ENCODE data around the gene RNF126. TPM values are rescaled to one million over a fixed set of nuclear protein-coding genes. Genes with fewer than 3 reads are reported as not detected.

RNF126 gene
- total RNA-seq (10 to 100 TPM; 21.7 to 37.6 (median 28.0) TPM), polyA plus RNA-seq (24.5 TPM)
- long read RNA-seq, donor 1, transcript RNF126-203 (9 exons, 963 nt): minor isoform, 10 of 110 reads
- long read RNA-seq, donor 1, transcript RNF126-201 (9 exons, 1,694 nt): major isoform, 72 of 110 reads
- long read RNA-seq, donor 1, partial matches to known transcripts: 10 of 110 reads
- long read RNA-seq, donor 1, other reads (novel, unspliced or antisense): 12 of 110 reads
- long read RNA-seq, donor 2, transcript RNF126-201 (9 exons, 1,694 nt): major isoform, 21 of 40 reads
- long read RNA-seq, donor 2, partial matches to known transcripts: 0 of 40 reads
- long read RNA-seq, donor 2, other reads (novel, unspliced or antisense): 14 of 40 reads
- long read RNA-seq, donor 3, transcript RNF126-201 (9 exons, 1,694 nt): major isoform, 29 of 43 reads
- long read RNA-seq, donor 3, partial matches to known transcripts: 4 of 43 reads
- long read RNA-seq, donor 3, other reads (novel, unspliced or antisense): 8 of 43 reads
- long read RNA-seq, donor 4, transcript RNF126-201 (9 exons, 1,694 nt): major isoform, 35 of 52 reads
- long read RNA-seq, donor 4, partial matches to known transcripts: 3 of 52 reads
- long read RNA-seq, donor 4, other reads (novel, unspliced or antisense): 10 of 52 reads

DNA sequence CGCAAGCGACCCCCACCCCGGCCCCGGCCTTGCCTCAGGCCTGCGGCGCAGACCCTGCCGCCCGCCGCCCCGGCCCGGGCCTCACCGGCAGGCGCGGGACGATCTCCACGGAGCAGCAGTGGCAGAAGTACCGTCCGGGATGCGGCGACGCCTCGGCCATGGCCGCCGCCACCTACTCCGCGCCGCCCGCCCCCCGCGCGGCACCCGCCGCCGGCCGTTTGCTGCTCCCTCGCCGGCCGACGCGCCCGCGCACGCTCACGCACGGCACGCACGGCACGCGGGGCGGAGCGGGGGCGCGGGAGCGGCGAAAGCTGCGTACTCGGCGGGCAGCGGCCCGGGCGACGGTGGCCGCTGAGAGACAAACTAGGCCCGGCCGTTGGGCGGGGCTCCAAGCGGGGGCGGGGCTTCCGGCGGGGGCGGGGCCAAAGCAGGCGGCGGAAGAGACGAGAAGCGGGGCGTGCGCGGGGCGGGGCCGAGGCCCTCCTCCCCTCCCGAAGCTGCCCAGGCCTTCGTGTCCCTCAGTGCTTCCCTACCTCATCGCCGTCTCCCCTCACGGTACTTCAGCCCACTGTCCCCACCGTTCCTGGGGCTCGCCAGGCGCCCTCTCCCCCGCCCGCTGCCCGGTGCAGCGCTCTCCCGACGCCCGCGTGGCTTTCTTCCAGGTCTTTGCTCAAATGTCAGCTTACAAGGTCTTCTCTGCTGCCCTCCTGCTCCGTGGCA, at the start of gene RNF126:
TSS of gene RNF126 (minus strand) at position 253 of the 720 bp plus-strand sequence. CDS start at position 160, 93 bp downstream.
- H3K4me3 ChIP-seq (ENCODE audit: low read length): peak within 1 kb of the TSS; percentile 94
- no peaks in the 10 kb centered on the region for H3K27me3 ChIP-seq (ENCODE audit: control insufficient read depth, insufficient read depth)
- peak; percentile 77 to 85 for ATAC-seq
- WGBS: 1% methylated on average over 97 of the region's 97 CpGs
- intact Hi-C loops (cut with DNase I): loop anchor here in 1 of 4 donors (5.0 kb wide), 1 partner anchor 131 kb away; the partner anchor contains the start of gene CDC34
- H3K9me3 ChIP-seq (ENCODE audit: control insufficient read depth, low read length): no peaks in the 10 kb centered on the region
- peak; percentile 92 to 98 (median 97) for DNase-seq
- H3K27ac ChIP-seq (ENCODE audit: low read length): peak within 1 kb of the TSS; percentile 96
- peaks cover 9% of the 10 kb centered on the region for H3K4me1 ChIP-seq (ENCODE audit: control insufficient read depth, insufficient read depth, low read length)

- no peaks in the 10 kb centered on the region for H3K9me3 ChIP-seq (ENCODE audit: control insufficient read depth, low read length)
- no peak overlapping the region for H3K27ac ChIP-seq (ENCODE audit: low read length)
- ATAC-seq (no peak), DNase-seq (no peak)
- H3K4me3 ChIP-seq (ENCODE audit: low read length): no peak overlapping the region
- WGBS: 80% methylated on average over 8 of the region's 8 CpGs
- H3K27me3 ChIP-seq (ENCODE audit: control insufficient read depth, insufficient read depth): no peaks in the 10 kb centered on the region
- intact Hi-C loops (cut with DNase I): no loop called here
- no peaks in the 10 kb centered on the region for H3K4me1 ChIP-seq (ENCODE audit: control insufficient read depth, insufficient read depth, low read length)
These were observed 48.2 kb upstream of the RNF126 start for GRCh38 chr19:711254-711653.

- Histone ChIP-seq H3K9me3 (ENCODE audit: control insufficient read depth, low read length) (no peaks in the 10 kb centered on the region), H3K4me1 (ENCODE audit: control insufficient read depth, insufficient read depth, low read length) (no peaks in the 10 kb centered on the region), H3K4me3 (ENCODE audit: low read length) (peak overlapping the region; percentile 100), H3K27me3 (ENCODE audit: control insufficient read depth, insufficient read depth) (no peaks in the 10 kb centered on the region), H3K27ac (ENCODE audit: low read length) (peak overlapping the region; percentile 62)
- ATAC-seq: peak in 1 of 2 donors; percentile 18
- WGBS: 67% methylated on average over 21 of the region's 21 CpGs
- intact Hi-C loops (cut with DNase I): no loop called here
- DNase-seq: peak in 2 of 3 donors; percentile 71 to 73
These were observed 47.8 kb upstream of the RNF126 start for GRCh38 chr19:710767-711166.

DNA sequence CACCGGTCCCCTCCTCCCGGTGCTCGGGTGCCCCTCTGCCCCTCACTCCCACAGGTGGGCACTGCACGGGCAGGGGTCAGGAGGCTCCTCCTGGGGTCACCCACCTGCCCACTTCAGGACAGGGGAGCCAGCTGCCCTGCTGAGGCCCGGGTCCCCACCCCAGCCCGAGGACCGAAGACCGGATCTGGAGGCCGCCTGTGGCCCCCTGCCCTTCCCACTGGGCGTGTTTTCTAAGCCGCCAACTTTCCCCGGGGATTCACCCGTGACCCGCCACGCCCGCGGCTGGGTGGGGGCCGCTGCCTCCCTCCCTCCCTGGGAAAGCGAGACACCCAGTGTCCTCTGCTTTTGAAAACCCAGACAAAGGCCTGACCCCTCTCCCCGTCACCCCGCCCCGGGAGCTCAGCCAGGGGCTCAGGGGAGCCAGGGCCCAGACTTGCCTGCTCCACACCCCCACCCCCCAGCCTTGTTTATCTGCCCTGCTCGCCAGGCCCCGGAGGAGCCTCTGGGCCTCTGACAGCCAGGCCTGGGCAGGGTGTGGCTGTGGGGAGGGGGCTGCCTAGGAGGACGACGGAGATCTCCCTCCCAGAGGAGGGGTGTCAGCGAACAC, 47.1 kb upstream of the RNF126 start:
- peak overlapping the region; percentile 100 for H3K4me3 ChIP-seq (ENCODE audit: low read length)
- ATAC-seq (peak; percentile 68 to 80), DNase-seq (peak; percentile 84 to 92 (median 91))
- H3K27ac ChIP-seq (ENCODE audit: low read length): peak overlapping the region; percentile 71
- intact Hi-C loops (cut with DNase I): no loop called here
- H3K9me3 ChIP-seq (ENCODE audit: control insufficient read depth, low read length): no peaks in the 10 kb centered on the region
- H3K4me1 ChIP-seq (ENCODE audit: control insufficient read depth, insufficient read depth, low read length): no peaks in the 10 kb centered on the region
- H3K27me3 ChIP-seq (ENCODE audit: control insufficient read depth, insufficient read depth): no peaks in the 10 kb centered on the region
- 21% methylated on average over 27 of the region's 27 CpGs for WGBS

GRCh38 chr19:709196-709964, 46.4 kb upstream of the RNF126 start:
- H3K27me3 ChIP-seq (ENCODE audit: control insufficient read depth, insufficient read depth): no peaks in the 10 kb centered on the region
- intact Hi-C loops (cut with DNase I): no loop called here
- peak overlapping the region; percentile 71 for H3K27ac ChIP-seq (ENCODE audit: low read length)
- H3K9me3 ChIP-seq (ENCODE audit: control insufficient read depth, low read length): no peaks in the 10 kb centered on the region
- ATAC-seq (peak; percentile 7 to 11), DNase-seq (peak in 2 of 3 donors; percentile 66 to 72)
- H3K4me3 ChIP-seq (ENCODE audit: low read length): peak overlapping the region; percentile 100
- peaks cover under 1% of the 10 kb centered on the region for H3K4me1 ChIP-seq (ENCODE audit: control insufficient read depth, insufficient read depth, low read length)
- 3% methylated on average over 78 of the region's 78 CpGs for WGBS

GRCh38 chr19:708154-709143, 45.4 kb upstream of the RNF126 start, which contains the start of gene PALM:
PALM (plus strand) TSS chr19:708935; CDS start chr19:709147, 212 bp downstream.
- no peaks in the 10 kb centered on the region for H3K9me3 ChIP-seq (ENCODE audit: control insufficient read depth, low read length)
- 6% methylated on average over 77 of the region's 93 CpGs for WGBS
- H3K27ac ChIP-seq (ENCODE audit: low read length): peak within 1 kb of the TSS; percentile 82
- H3K27me3 ChIP-seq (ENCODE audit: control insufficient read depth, insufficient read depth): no peaks in the 10 kb centered on the region
- intact Hi-C loops (cut with DNase I): no loop called here
- peak; percentile 59 to 84 (median 83) for DNase-seq
- peak within 1 kb of the TSS; percentile 100 for H3K4me3 ChIP-seq (ENCODE audit: low read length)
- peaks cover 2% of the 10 kb centered on the region for H3K4me1 ChIP-seq (ENCODE audit: control insufficient read depth, insufficient read depth, low read length)
- peak; percentile 9 to 19 for ATAC-seq

GRCh38 chr19:704447-704741, 41.4 kb upstream of the RNF126 start:
- no peak for DNase-seq
- 32% methylated on average over 14 of the region's 14 CpGs for whole genome bisulfite sequencing
- intact Hi-C loops (cut with DNase I): no loop called here
- no peak overlapping the region for H3K4me3 ChIP-seq (ENCODE audit: low read length)
- peaks cover 2% of the 10 kb centered on the region for H3K4me1 ChIP-seq (ENCODE audit: control insufficient read depth, insufficient read depth, low read length)
- H3K27ac ChIP-seq (ENCODE audit: low read length): no peak overlapping the region
- no peaks in the 10 kb centered on the region for H3K9me3 ChIP-seq (ENCODE audit: control insufficient read depth, low read length)
- ATAC-seq: no peak
- no peaks in the 10 kb centered on the region for H3K27me3 ChIP-seq (ENCODE audit: control insufficient read depth, insufficient read depth)

- H3K4me1 ChIP-seq (ENCODE audit: control insufficient read depth, insufficient read depth, low read length): peaks cover 2% of the 10 kb centered on the region
- peak; percentile 91 to 92 for ATAC-seq
- intact Hi-C loops (cut with DNase I): no loop called here
- no peaks in the 10 kb centered on the region for H3K9me3 ChIP-seq (ENCODE audit: control insufficient read depth, low read length)
- 5% methylated on average over 50 of the region's 50 CpGs for WGBS
- no peaks in the 10 kb centered on the region for H3K27me3 ChIP-seq (ENCODE audit: control insufficient read depth, insufficient read depth)
- H3K27ac ChIP-seq (ENCODE audit: low read length): peak overlapping the region; percentile 8
- H3K4me3 ChIP-seq (ENCODE audit: low read length): peak overlapping the region; percentile 19
- DNase-seq: peak; percentile 91 to 97 (median 95)
These were observed 40.8 kb upstream of the RNF126 start for GRCh38 chr19:703651-704446.

- no peaks in the 10 kb centered on the region for H3K27me3 ChIP-seq (ENCODE audit: control insufficient read depth, insufficient read depth)
These were observed 40.3 kb upstream of the RNF126 start for GRCh38 chr19:703329-703650.

More at GRCh38 chr19:703329-703650, 40.3 kb upstream of the RNF126 start:
- Histone ChIP-seq H3K4me1 (ENCODE audit: control insufficient read depth, insufficient read depth, low read length) (peaks cover 2% of the 10 kb centered on the region), H3K27ac (ENCODE audit: low read length) (peak overlapping the region; percentile 8), H3K4me3 (ENCODE audit: low read length) (peak overlapping the region; percentile 19), H3K9me3 (ENCODE audit: control insufficient read depth, low read length) (no peaks in the 10 kb centered on the region)
- intact Hi-C loops (cut with DNase I): no loop called here
- no peak for DNase-seq
- ATAC-seq: no peak
- 42% methylated on average over 4 of the region's 4 CpGs for WGBS
